ENCODE results near the gene PARVB.

- TF ChIP-seq RAD21 (IDR thresholded peaks at IDR 0.05; ENCODE audit: insufficient read depth, low read depth, low read length) (no peak), EED (IDR thresholded peaks at IDR 0.05; ENCODE audit: low read depth) (no peak), KDM1A (IDR thresholded peaks at IDR 0.05; ENCODE audit: borderline replicate concordance) (no peak), SMC3 (IDR thresholded peaks at IDR 0.05; ENCODE audit: borderline replicate concordance, low read length) (no peak), RELA (IDR thresholded peaks at IDR 0.05; ENCODE audit: borderline replicate concordance, partially characterized antibody) (no peak), CTCF (IDR thresholded peaks at IDR 0.05 in 2 of 3, conservative IDR thresholded peaks at IDR 0.05 in 1 of 3; ENCODE audit: control insufficient read depth in 2 of 3, extremely low read depth in 1 of 3, insufficient read depth in 1 of 3, low read depth in 3 of 3, low read length in 3 of 3) (no peak), EZH2 (IDR thresholded peaks at IDR 0.05; ENCODE audit: borderline replicate concordance, control insufficient read depth, low read depth, low read length) (no peak), MAX (IDR thresholded peaks at IDR 0.05; ENCODE audit: low read depth, low read length) (no peak)
Observed at GRCh38 chr22:44200451-44200850, 176.3 kb downstream of the PARVB start.

Data from GM12878 (cell line).